ENCODE data around the gene ZNF568. TPM values are rescaled to one million over a fixed set of nuclear protein-coding genes. Genes with fewer than 3 reads are reported as not detected.

Gene ZNF568
- total RNA-seq, 1 experiment from 2014 or later: not detected

GRCh38 chr19:36916991-36917390 is 859 bp downstream of the ZNF568 start:
- H3K4me2 ChIP-seq (ENCODE audit: low read length): no peak overlapping the region
- no peaks in the 10 kb centered on the region for H3K27me3 ChIP-seq (ENCODE audit: low read length)
- BruUV-seq (replicated peaks): no TSS peak
- intact Hi-C loops (cut with micrococcal nuclease): no loop called here
- no peak overlapping the region for H3K4me3 ChIP-seq (ENCODE audit: low read length)
- DNase-seq (no peak), ATAC-seq (no peak)
- H3K9me2 ChIP-seq (replicated peaks; ENCODE audit: low read length): no peaks in the 10 kb centered on the region
- no peak for TF ChIP-seq EZH2 (IDR thresholded peaks at IDR 0.05; ENCODE audit: low read length, unreplicated experiment)
- no peak for TF ChIP-seq CTCF (conservative IDR thresholded peaks at IDR 0.05; ENCODE audit: low read depth, low read length)
- no peak for TF ChIP-seq EZH2phosphoT487 (IDR thresholded peaks at IDR 0.05; ENCODE audit: borderline replicate concordance, low read length)
- no peak overlapping the region for H3K27ac ChIP-seq (ENCODE audit: low read length)
- H3K79me2 ChIP-seq (ENCODE audit: low read length): no peaks in the 10 kb centered on the region
- H2AFZ ChIP-seq (ENCODE audit: low read length): no peak overlapping the region
- H3K36me3 ChIP-seq (ENCODE audit: low read depth, low read length): no peaks in the 10 kb centered on the region
- H3K9ac ChIP-seq (ENCODE audit: low read length): no peak overlapping the region
- 0 out of 2 replicates have a peak, but pooled peaks cover 7% of the 10 kb centered on the region for H3K9me3 ChIP-seq (ENCODE audit: low read length)
- ChIA-PET CTCF (no interaction called here), POLR2A (ENCODE audit: unreplicated experiment) (no interaction called here)
- no peaks in the 10 kb centered on the region for H3F3A ChIP-seq (ENCODE audit: low read length, unreplicated experiment)
- H4K20me1 ChIP-seq (ENCODE audit: low read length): no peaks in the 10 kb centered on the region
- no peaks in the 10 kb centered on the region for H3K4me1 ChIP-seq (ENCODE audit: insufficient read depth, low read length)

- 0 out of 2 replicates have a peak, but pooled peaks cover 5% of the 10 kb centered on the region for H3K9me3 ChIP-seq (ENCODE audit: low read length)
- no peak overlapping the region for H3K4me3 ChIP-seq (ENCODE audit: low read length)
- no peaks in the 10 kb centered on the region for H3K79me2 ChIP-seq (ENCODE audit: low read length)
- no peaks in the 10 kb centered on the region for H3K9me2 ChIP-seq (replicated peaks; ENCODE audit: low read length)
- no peak overlapping the region for H3K27ac ChIP-seq (ENCODE audit: low read length)
- H3K9ac ChIP-seq (ENCODE audit: low read length): no peak overlapping the region
- no TSS peak for BruUV-seq (replicated peaks)
- ChIA-PET CTCF (no interaction called here), POLR2A (ENCODE audit: unreplicated experiment) (no interaction called here)
- no peak for TF ChIP-seq EZH2 (IDR thresholded peaks at IDR 0.05; ENCODE audit: low read length, unreplicated experiment)
- no peak for TF ChIP-seq EZH2phosphoT487 (IDR thresholded peaks at IDR 0.05; ENCODE audit: borderline replicate concordance, low read length)
- no peak for TF ChIP-seq CTCF (conservative IDR thresholded peaks at IDR 0.05; ENCODE audit: low read depth, low read length)
- ATAC-seq (no peak), DNase-seq (no peak)
- H4K20me1 ChIP-seq (ENCODE audit: low read length): no peaks in the 10 kb centered on the region
- no peak overlapping the region for H2AFZ ChIP-seq (ENCODE audit: low read length)
- intact Hi-C loops (cut with micrococcal nuclease): no loop called here
- no peaks in the 10 kb centered on the region for H3K27me3 ChIP-seq (ENCODE audit: low read length)
- H3K4me2 ChIP-seq (ENCODE audit: low read length): no peak overlapping the region
- no peaks in the 10 kb centered on the region for H3F3A ChIP-seq (ENCODE audit: low read length, unreplicated experiment)
- no peaks in the 10 kb centered on the region for H3K36me3 ChIP-seq (ENCODE audit: low read depth, low read length)
- H3K4me1 ChIP-seq (ENCODE audit: insufficient read depth, low read length): no peaks in the 10 kb centered on the region
Measured at GRCh38 chr19:36918090-36918489, 2.0 kb downstream of the ZNF568 start.

GRCh38 chr19:36931684-36932083 is 15.6 kb downstream of the ZNF568 start:
- no peak overlapping the region for H2AFZ ChIP-seq (ENCODE audit: low read length)
- intact Hi-C loops (cut with micrococcal nuclease): no loop called here
- no peak for TF ChIP-seq CTCF (conservative IDR thresholded peaks at IDR 0.05; ENCODE audit: low read depth, low read length)
- TF ChIP-seq EZH2 (IDR thresholded peaks at IDR 0.05; ENCODE audit: low read length, unreplicated experiment): no peak
- TF ChIP-seq EZH2phosphoT487 (IDR thresholded peaks at IDR 0.05; ENCODE audit: borderline replicate concordance, low read length): no peak
- H3K79me2 ChIP-seq (ENCODE audit: low read length): no peaks in the 10 kb centered on the region
- no peaks in the 10 kb centered on the region for H4K20me1 ChIP-seq (ENCODE audit: low read length)
- no peaks in the 10 kb centered on the region for H3K36me3 ChIP-seq (ENCODE audit: low read depth, low read length)
- no peaks in the 10 kb centered on the region for H3K27me3 ChIP-seq (ENCODE audit: low read length)
- H3K9ac ChIP-seq (ENCODE audit: low read length): no peak overlapping the region
- no peak for ATAC-seq
- peaks cover 10% of the 10 kb centered on the region; the same call in 1 of the 2 replicates for H3K9me3 ChIP-seq (ENCODE audit: low read length)
- BruUV-seq (replicated peaks): no TSS peak
- no peak for DNase-seq
- no peak overlapping the region for H3K4me3 ChIP-seq (ENCODE audit: low read length)
- H3K4me2 ChIP-seq (ENCODE audit: low read length): no peak overlapping the region
- ChIA-PET CTCF (no interaction called here), POLR2A (ENCODE audit: unreplicated experiment) (no interaction called here)
- H3K9me2 ChIP-seq (replicated peaks; ENCODE audit: low read length): no peaks in the 10 kb centered on the region
- H3F3A ChIP-seq (ENCODE audit: low read length, unreplicated experiment): no peaks in the 10 kb centered on the region
- H3K4me1 ChIP-seq (ENCODE audit: insufficient read depth, low read length): no peaks in the 10 kb centered on the region
- no peak overlapping the region for H3K27ac ChIP-seq (ENCODE audit: low read length)

Data from PC-3 (cell line).